SK-N-MC (cell line): ENCODE measurements around the gene DDX39A.
A peak's percentile ranks its signal among the peaks of the same experiment; 100 is the strongest.

Source experiments
- DNase-seq: peaks from one replicate; pipeline ENCODE4 v3.0.0-alpha.2; 2011; ENCODE audit warnings: low read depth, low spot score
- H3K27ac ChIP-seq: fragments of 200-600 bp; sonication (generic); 2 replicates; pipeline ENCODE4 v1.5.1; 2016; ENCODE audit warnings: mixed run types
- H3K36me3 ChIP-seq: fragments of 200-600 bp; sonication (generic); 2 replicates; pipeline ENCODE4 v1.6.1; 2017; ENCODE audit warnings: antibody characterized with exemption, low read length, mixed read lengths; ENCODE audit not compliant: insufficient read depth
- H3K4me3 ChIP-seq: fragments of 200-600 bp; sonication (generic); 2 replicates; pipeline ENCODE4 v1.5.1; 2016
- H3K9ac ChIP-seq: fragments of 200-600 bp; sonication (generic); 2 replicates; pipeline ENCODE4 v1.8.0; 2017; ENCODE audit warnings: mixed run types, mixed read lengths; ENCODE audit not compliant: insufficient read length
- H3K9me3 ChIP-seq: fragments of 200-600 bp; sonication (generic); 2 replicates; pipeline ENCODE4 v1.6.1; 2017; ENCODE audit warnings: low read depth, mild to moderate bottlenecking, antibody characterized with exemption, low read length, moderate library complexity, mixed read lengths
- EZH2 ChIP-seq: fragments of 200-600 bp; sonication (generic); IDR thresholded peaks from one replicate; pipeline ENCODE4 v1.6.1; 2017; ENCODE audit warnings: antibody characterized with exemption
- FOXP2 ChIP-seq: optimal IDR thresholded peaks from 2 replicates; pipeline ENCODE3; 2011; ENCODE audit warnings: mild to moderate bottlenecking, moderate library complexity; ENCODE audit not compliant: insufficient read depth; ENCODE audit errors: extremely low read length, control extremely low read depth
- POLR2AphosphoS5 ChIP-seq: IDR thresholded peaks from 2 replicates; pipeline ENCODE4 v1.6.1; 2012; ENCODE audit warnings: mild to moderate bottlenecking, low read depth, low read length, borderline replicate concordance

Gene DDX39A

GRCh38 chr19:14439014-14439413 is 19.9 kb upstream of the DDX39A start:
- TF ChIP-seq POLR2AphosphoS5 (no peak), EZH2 (no peak), FOXP2 (no peak)
- peaks cover 18% of the 10 kb centered on the region; the same call in 1 of the 2 replicates for H3K36me3 ChIP-seq
- no peaks in the 10 kb centered on the region for H3K9me3 ChIP-seq
- DNase-seq = no peak
- H3K9ac ChIP-seq = no peak overlapping the region
- H3K27ac ChIP-seq = no peak overlapping the region
- H3K4me3 ChIP-seq = no peak overlapping the region

GRCh38 chr19:14437578-14438140 is 18.5 kb upstream of the DDX39A start:
- Histone ChIP-seq H3K4me3 (no peak overlapping the region), H3K9me3 (no peaks in the 10 kb centered on the region), H3K9ac (no peak overlapping the region), H3K27ac (no peak overlapping the region), H3K36me3 (peaks cover 6% of the 10 kb centered on the region; the same call in 1 of the 2 replicates)
- no peak for TF ChIP-seq POLR2AphosphoS5
- TF ChIP-seq FOXP2 = no peak
- TF ChIP-seq EZH2 = no peak
- no peak for DNase-seq

- DNase-seq = no peak
- TF ChIP-seq POLR2AphosphoS5 = no peak
- no peak for TF ChIP-seq FOXP2
- TF ChIP-seq EZH2 = no peak
- Histone ChIP-seq H3K36me3 (no peaks in the 10 kb centered on the region), H3K27ac (no peak overlapping the region), H3K9me3 (no peaks in the 10 kb centered on the region), H3K4me3 (no peak overlapping the region), H3K9ac (no peak overlapping the region)
Observed at GRCh38 chr19:14435320-14436050, 16.3 kb upstream of the DDX39A start.

DNA sequence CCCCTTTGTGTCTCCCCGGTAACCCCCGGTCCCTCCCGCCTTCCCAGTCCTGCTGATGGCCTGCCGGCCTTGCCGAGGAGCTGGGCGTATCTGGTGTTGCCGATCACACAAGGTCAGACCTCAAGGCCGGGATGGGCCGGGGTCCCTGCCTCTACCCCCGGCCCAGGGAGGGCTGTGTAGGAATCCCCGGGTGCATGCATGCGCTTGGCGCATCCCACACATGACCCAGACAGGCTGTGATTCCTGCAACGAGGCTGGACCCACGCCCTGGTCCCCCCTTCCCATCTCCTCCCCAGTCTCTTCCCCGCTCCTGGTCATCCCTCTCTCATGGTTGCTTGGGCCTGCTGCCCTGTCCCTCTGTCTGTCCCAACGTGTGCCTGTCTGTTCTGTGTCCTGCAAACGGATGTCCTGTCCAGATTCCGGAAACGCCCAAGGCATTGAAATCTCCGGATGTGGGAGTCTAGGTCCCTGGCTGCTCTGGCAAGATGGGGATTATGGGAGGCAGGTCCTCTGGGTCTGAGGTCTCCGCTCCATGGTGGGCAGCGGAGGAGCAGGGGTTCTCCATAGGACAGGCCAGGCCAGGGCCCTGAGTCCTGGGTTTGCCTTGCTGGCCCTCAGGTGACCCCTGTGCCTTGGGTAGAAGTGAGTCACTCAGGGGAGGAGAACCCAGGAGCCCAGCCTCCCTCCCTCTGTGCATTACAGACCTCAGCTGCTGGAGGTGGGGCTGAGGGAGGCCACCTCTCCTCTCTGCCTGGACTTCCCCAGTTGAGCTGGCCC is 15.6 kb upstream of the DDX39A start:
- Histone ChIP-seq H3K36me3 (no peaks in the 10 kb centered on the region), H3K9me3 (no peaks in the 10 kb centered on the region), H3K9ac (no peak overlapping the region), H3K4me3 (peak overlapping the region; percentile 89), H3K27ac (no peak overlapping the region)
- DNase-seq = no peak
- TF ChIP-seq POLR2AphosphoS5 = no peak
- no peak for TF ChIP-seq EZH2
- no peak for TF ChIP-seq FOXP2

DNA sequence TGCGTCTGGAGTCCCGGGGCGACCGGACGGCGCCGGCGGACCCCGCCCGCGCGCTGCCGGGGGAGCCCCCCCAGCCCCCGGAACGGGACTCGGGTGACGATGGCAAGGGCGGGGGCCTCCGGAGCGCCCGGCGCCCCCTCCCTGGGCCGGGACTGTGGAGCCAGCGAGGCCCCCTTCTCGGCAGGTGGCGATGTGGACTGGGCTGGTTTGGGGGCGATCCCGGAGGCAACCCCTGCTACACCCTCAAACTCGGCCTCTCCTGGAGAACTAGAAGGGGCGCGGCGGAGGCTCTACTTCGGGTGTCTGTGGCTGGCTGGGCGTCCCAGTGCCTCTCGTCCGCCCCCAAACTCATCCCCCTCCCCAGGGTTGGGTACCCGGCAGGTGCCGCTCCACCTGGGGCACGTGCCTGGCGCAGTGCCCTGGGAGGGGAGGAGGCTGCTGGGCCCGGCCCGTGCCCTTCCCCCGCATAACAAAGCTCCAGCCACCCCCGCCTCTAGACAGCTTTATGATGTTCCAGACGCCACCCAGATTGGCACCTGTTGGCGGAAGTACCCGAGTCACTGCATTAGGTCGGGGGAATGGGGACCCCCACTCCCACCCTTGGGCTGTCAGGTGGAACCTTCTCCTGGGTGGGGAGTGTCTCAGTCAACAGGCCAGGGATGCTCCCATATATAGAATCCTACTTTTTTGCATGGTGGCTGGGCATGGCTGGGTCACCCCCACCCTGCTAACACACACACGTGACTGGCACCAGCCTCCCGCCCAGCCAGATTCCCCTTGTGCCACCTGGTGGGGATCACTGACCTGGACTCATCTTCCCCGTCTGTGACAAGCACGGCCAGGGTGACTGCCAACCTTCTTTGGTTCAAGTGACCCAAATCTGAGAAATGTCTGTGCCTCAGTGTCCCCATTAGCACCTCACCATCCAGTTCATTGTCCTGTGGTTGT is 14.7 kb upstream of the DDX39A start:
- H3K9me3 ChIP-seq = no peaks in the 10 kb centered on the region
- H3K36me3 ChIP-seq = no peaks in the 10 kb centered on the region
- peak overlapping the region; percentile 89 for H3K4me3 ChIP-seq
- no peak overlapping the region for H3K27ac ChIP-seq
- DNase-seq = no peak
- peak overlapping the region; percentile 81 for H3K9ac ChIP-seq
- TF ChIP-seq POLR2AphosphoS5 (no peak), FOXP2 (no peak), EZH2 (no peak)

GRCh38 chr19:14432791-14433553 is 13.8 kb upstream of the DDX39A start, which contains the start of gene PKN1:
PKN1 (plus strand) TSS chr19:14433306; CDS start chr19:14433522, 216 bp downstream.
- H3K9me3 ChIP-seq = no peaks in the 10 kb centered on the region
- no peak within 1 kb of the TSS for H3K27ac ChIP-seq
- DNase-seq = no peak
- H3K4me3 ChIP-seq = peak within 1 kb of the TSS; percentile 89
- TF ChIP-seq EZH2 = no peak
- TF ChIP-seq FOXP2 = no peak
- peak; percentile 61; the same call in 1 of the 2 replicates for TF ChIP-seq POLR2AphosphoS5
- peak within 1 kb of the TSS; percentile 81 for H3K9ac ChIP-seq
- no peaks in the 10 kb centered on the region for H3K36me3 ChIP-seq

GRCh38 chr19:14430712-14431111 is 11.6 kb upstream of the DDX39A start:
- Histone ChIP-seq H3K9ac (no peak overlapping the region), H3K36me3 (no peaks in the 10 kb centered on the region), H3K27ac (no peak overlapping the region), H3K4me3 (no peak overlapping the region), H3K9me3 (no peaks in the 10 kb centered on the region)
- DNase-seq = no peak
- TF ChIP-seq EZH2 = no peak
- TF ChIP-seq POLR2AphosphoS5 = no peak
- TF ChIP-seq FOXP2 = no peak
